IPS-15b (cell line): ENCODE results near the gene WDR19.

Experiments
- H3K27me3 ChIP-seq: one replicate; pipeline ENCODE4 v1.6.1; 2013; ENCODE audit warnings: low read length; ENCODE audit not compliant: control insufficient read depth, insufficient read depth
- H3K36me3 ChIP-seq: one replicate; pipeline ENCODE4 v1.6.1; 2013; ENCODE audit warnings: low read length; ENCODE audit not compliant: control insufficient read depth, insufficient read depth
- H3K4me1 ChIP-seq: one replicate; pipeline ENCODE4 v1.6.1; 2013; ENCODE audit warnings: mild to moderate bottlenecking, low read length; ENCODE audit not compliant: control insufficient read depth, insufficient read depth
- H3K4me3 ChIP-seq: one replicate; pipeline ENCODE4 v1.5.1; 2013; ENCODE audit warnings: low read depth, low read length
- H3K9ac ChIP-seq: one replicate; pipeline ENCODE4 v1.6.1; 2013; ENCODE audit warnings: low read depth, mild to moderate bottlenecking, low read length
- H3K9me3 ChIP-seq: one replicate; pipeline ENCODE4 v1.6.1; 2013; ENCODE audit warnings: mild to moderate bottlenecking, low read length; ENCODE audit not compliant: control insufficient read depth, insufficient read depth

WDR19 gene

GRCh38 chr4:39304651-39305050 is 122.3 kb downstream of the WDR19 start:
- no peak overlapping the region for H3K9ac ChIP-seq
- H3K36me3 ChIP-seq: peaks cover 26% of the 10 kb centered on the region
- no peaks in the 10 kb centered on the region for H3K4me1 ChIP-seq
- H3K27me3 ChIP-seq: no peaks in the 10 kb centered on the region
- H3K9me3 ChIP-seq: no peaks in the 10 kb centered on the region
- H3K4me3 ChIP-seq: no peak overlapping the region

- H3K4me1 ChIP-seq: no peaks in the 10 kb centered on the region
- no peak overlapping the region for H3K9ac ChIP-seq
- H3K27me3 ChIP-seq: no peaks in the 10 kb centered on the region
- no peak overlapping the region for H3K4me3 ChIP-seq
- no peaks in the 10 kb centered on the region for H3K9me3 ChIP-seq
- peaks cover 30% of the 10 kb centered on the region for H3K36me3 ChIP-seq
Observed at GRCh38 chr4:39305912-39306677, 123.8 kb downstream of the WDR19 start.

- H3K36me3 ChIP-seq: peaks cover 35% of the 10 kb centered on the region
- H3K4me1 ChIP-seq: no peaks in the 10 kb centered on the region
- H3K27me3 ChIP-seq: no peaks in the 10 kb centered on the region
- H3K9me3 ChIP-seq: no peaks in the 10 kb centered on the region
- no peak overlapping the region for H3K9ac ChIP-seq
- no peak overlapping the region for H3K4me3 ChIP-seq
Observed at GRCh38 chr4:39308611-39309010, 126.3 kb downstream of the WDR19 start.

GRCh38 chr4:39312816-39313215 is 130.5 kb downstream of the WDR19 start:
- H3K9me3 ChIP-seq: no peaks in the 10 kb centered on the region
- no peak overlapping the region for H3K4me3 ChIP-seq
- H3K36me3 ChIP-seq: peaks cover 37% of the 10 kb centered on the region
- no peak overlapping the region for H3K9ac ChIP-seq
- H3K27me3 ChIP-seq: no peaks in the 10 kb centered on the region
- H3K4me1 ChIP-seq: no peaks in the 10 kb centered on the region

GRCh38 chr4:39319676-39320075 is 137.3 kb downstream of the WDR19 start:
- no peaks in the 10 kb centered on the region for H3K9me3 ChIP-seq
- no peak overlapping the region for H3K9ac ChIP-seq
- H3K36me3 ChIP-seq: peaks cover 9% of the 10 kb centered on the region
- H3K4me1 ChIP-seq: no peaks in the 10 kb centered on the region
- H3K4me3 ChIP-seq: no peak overlapping the region
- H3K27me3 ChIP-seq: no peaks in the 10 kb centered on the region

GRCh38 chr4:39320381-39321115 is 138.2 kb downstream of the WDR19 start:
- Histone ChIP-seq H3K4me1 (no peaks in the 10 kb centered on the region), H3K27me3 (no peaks in the 10 kb centered on the region), H3K9ac (no peak overlapping the region), H3K9me3 (no peaks in the 10 kb centered on the region), H3K4me3 (no peak overlapping the region), H3K36me3 (peaks cover 3% of the 10 kb centered on the region)

- H3K36me3 ChIP-seq: no peaks in the 10 kb centered on the region
- H3K4me1 ChIP-seq: no peaks in the 10 kb centered on the region
- H3K27me3 ChIP-seq: no peaks in the 10 kb centered on the region
- no peak overlapping the region for H3K4me3 ChIP-seq
- H3K9ac ChIP-seq: no peak overlapping the region
- no peaks in the 10 kb centered on the region for H3K9me3 ChIP-seq
Observed at GRCh38 chr4:39323821-39324220, 141.5 kb downstream of the WDR19 start.

- H3K9ac ChIP-seq: no peak overlapping the region
- no peaks in the 10 kb centered on the region for H3K9me3 ChIP-seq
- no peak overlapping the region for H3K4me3 ChIP-seq
- H3K27me3 ChIP-seq: no peaks in the 10 kb centered on the region
- no peaks in the 10 kb centered on the region for H3K4me1 ChIP-seq
- no peaks in the 10 kb centered on the region for H3K36me3 ChIP-seq
Observed at GRCh38 chr4:39324446-39324845, 142.1 kb downstream of the WDR19 start.

GRCh38 chr4:39324897-39325613 is 142.7 kb downstream of the WDR19 start:
- H3K27me3 ChIP-seq: no peaks in the 10 kb centered on the region
- no peaks in the 10 kb centered on the region for H3K9me3 ChIP-seq
- no peak overlapping the region for H3K9ac ChIP-seq
- H3K4me3 ChIP-seq: no peak overlapping the region
- H3K36me3 ChIP-seq: no peaks in the 10 kb centered on the region
- H3K4me1 ChIP-seq: no peaks in the 10 kb centered on the region

GRCh38 chr4:39326468-39326977 is 144.2 kb downstream of the WDR19 start:
- Histone ChIP-seq H3K27me3 (no peaks in the 10 kb centered on the region), H3K9ac (no peak overlapping the region), H3K4me1 (no peaks in the 10 kb centered on the region), H3K4me3 (no peak overlapping the region), H3K36me3 (no peaks in the 10 kb centered on the region), H3K9me3 (no peaks in the 10 kb centered on the region)

GRCh38 chr4:39330353-39330752 is 148.0 kb downstream of the WDR19 start:
- H3K4me1 ChIP-seq: no peaks in the 10 kb centered on the region
- H3K27me3 ChIP-seq: no peaks in the 10 kb centered on the region
- no peaks in the 10 kb centered on the region for H3K9me3 ChIP-seq
- no peak overlapping the region for H3K4me3 ChIP-seq
- H3K9ac ChIP-seq: no peak overlapping the region
- H3K36me3 ChIP-seq: no peaks in the 10 kb centered on the region
